Fibroblast of mammary gland (primary cell): ENCODE results near the gene TFIP11.

Source experiments
- DNase-seq: peaks from one replicate; pipeline ENCODE4 v3.0.0-alpha.2; 2010; ENCODE audit warnings: low read depth
- H3K4me3 ChIP-seq: 2 replicates; pipeline ENCODE4 v1.5.1; 2011; ENCODE audit warnings: low read depth, mild to moderate bottlenecking, low read length, moderate library complexity; ENCODE audit not compliant: control insufficient read depth
- TF ChIP-seq, protein P1 (sequence below): conservative IDR thresholded peaks from 2 replicates; pipeline ENCODE4 v1.5.1; 2011; ENCODE audit warnings: low read depth, low read length, inconsistent platforms; ENCODE audit not compliant: control insufficient read depth, insufficient read depth

TFIP11 gene

DNA sequence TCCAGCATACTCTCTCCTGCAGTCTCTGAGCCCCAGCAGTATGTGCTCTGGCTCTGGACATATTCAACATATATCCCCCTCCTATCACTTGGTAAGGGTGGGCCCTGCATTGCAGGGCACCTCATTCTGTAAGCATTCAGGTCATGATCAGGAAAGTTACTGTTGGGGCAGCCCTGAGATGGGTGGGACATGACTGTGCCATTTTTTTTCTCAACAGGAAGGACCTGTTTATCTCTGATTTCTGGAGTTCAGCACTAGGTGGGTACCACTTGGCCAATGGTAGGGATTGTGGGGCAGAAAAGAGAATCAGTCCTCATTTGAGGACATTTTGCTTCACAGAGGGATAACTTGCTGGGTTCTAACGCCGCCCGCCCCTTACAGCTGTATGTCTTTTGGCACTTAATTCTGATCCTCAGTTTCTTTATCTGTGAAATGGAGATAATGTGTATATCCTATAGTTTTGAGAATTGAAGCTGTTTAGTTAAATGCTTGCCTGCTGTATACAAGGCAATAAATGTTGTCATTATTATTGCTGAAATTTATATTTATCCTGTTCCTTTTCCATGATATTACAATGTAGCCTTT, 26.4 kb downstream of the TFIP11 start:
- no peak for DNase-seq
- no peak overlapping the region for H3K4me3 ChIP-seq
- TF ChIP-seq, protein P1, sequence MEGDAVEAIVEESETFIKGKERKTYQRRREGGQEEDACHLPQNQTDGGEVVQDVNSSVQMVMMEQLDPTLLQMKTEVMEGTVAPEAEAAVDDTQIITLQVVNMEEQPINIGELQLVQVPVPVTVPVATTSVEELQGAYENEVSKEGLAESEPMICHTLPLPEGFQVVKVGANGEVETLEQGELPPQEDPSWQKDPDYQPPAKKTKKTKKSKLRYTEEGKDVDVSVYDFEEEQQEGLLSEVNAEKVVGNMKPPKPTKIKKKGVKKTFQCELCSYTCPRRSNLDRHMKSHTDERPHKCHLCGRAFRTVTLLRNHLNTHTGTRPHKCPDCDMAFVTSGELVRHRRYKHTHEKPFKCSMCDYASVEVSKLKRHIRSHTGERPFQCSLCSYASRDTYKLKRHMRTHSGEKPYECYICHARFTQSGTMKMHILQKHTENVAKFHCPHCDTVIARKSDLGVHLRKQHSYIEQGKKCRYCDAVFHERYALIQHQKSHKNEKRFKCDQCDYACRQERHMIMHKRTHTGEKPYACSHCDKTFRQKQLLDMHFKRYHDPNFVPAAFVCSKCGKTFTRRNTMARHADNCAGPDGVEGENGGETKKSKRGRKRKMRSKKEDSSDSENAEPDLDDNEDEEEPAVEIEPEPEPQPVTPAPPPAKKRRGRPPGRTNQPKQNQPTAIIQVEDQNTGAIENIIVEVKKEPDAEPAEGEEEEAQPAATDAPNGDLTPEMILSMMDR, result no peak

DNA sequence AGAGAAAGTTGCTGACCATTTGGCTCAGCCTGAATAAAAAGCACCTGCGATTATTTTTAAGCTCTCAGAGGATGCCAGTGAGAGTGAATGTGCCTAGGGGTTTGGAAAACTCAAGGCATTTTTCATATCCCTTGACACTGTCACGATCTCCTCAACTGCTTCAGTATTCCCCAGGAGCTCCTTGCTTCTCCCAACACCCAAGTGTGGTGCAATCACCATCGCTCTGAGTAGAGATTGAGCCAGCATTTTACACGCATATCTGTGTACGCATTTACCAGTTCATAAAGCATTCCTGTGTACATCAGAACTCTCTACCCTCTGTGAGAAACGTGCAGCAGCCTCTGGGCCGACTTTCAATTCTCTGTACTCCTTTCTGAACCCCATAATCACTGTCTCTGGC, 27.3 kb downstream of the TFIP11 start:
- TF ChIP-seq, protein P1, result no peak
- peak overlapping the region; percentile 10 for H3K4me3 ChIP-seq
- DNase-seq, result peak; percentile 45

DNA sequence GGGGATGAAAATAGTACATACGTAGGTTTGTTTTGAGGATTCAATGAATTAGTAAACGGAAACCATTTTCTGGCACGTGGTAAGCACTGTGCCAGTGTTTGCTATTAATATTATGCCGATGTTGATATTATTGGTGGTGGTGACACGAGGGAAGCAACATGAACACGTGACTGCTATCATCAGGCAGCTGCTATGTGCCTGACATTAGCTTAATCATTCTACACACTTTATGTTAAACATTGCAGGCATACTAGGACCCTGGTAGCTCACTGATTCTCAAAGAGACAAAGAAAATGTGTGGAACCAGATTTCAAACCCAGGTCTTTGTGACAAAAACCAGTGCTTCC, 27.9 kb downstream of the TFIP11 start:
- peak; percentile 41 for DNase-seq
- peak overlapping the region; percentile 92 for H3K4me3 ChIP-seq
- TF ChIP-seq, protein P1, result no peak

DNA sequence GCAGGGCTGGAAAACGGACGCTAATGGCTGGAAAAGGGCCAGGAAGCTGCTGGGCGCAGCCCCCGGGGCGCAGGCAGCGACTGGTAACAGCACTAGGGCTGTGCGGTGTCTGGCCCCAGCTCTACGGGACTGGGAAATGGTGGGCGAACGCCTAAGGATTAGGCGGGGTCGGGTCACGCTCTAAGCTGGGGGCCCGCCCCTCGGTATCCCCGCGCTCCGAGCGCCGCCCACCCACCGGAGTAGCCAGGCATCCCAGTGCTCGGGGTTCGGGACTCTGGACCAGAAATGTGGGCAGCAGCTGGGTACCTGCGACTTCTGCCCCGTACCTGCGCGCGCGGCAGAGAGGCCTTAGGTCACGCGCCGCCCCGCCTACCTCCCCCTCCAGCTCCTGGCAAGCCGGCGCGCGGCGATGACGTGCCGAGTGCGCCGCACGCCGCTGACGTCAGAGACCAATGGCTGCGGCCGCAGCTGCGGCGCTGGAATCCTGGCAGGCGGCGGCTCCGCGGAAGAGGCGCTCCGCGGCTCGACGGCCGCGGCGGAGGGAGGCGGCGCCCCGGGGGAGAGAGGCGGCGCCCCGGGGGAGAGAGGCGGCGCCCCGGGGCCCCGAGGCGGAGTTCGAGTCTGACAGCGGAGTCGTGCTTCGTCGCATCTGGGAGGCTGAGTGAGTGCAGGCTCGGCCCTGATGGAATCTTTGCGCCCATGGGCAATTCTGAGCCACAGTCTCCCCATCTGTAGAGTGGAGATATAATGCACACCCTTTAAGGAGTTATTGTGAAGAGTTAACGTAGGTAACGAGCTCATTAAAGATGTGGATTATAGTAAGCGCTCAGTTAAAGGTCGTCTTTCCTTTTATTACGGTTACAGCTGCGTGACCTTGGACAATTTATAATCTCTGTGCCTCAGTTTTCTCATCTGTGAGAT, 28.6 kb downstream of the TFIP11 start, which contains the start of the genes HPS4 and SRRD:
Gene HPS4, minus strand, starts transcription at position 345 of the 921 bp plus-strand sequence. CDS start 2,021 bp downstream, outside the sequence.
Gene SRRD, plus strand, starts transcription at position 439 of the 921 bp plus-strand sequence. Its CDS starts 14 bp downstream, at position 453.
- DNase-seq, result peak; percentile 83
- peak within 1 kb of the TSS; percentile 92 for H3K4me3 ChIP-seq
- TF ChIP-seq, protein P1, result no peak

DNA sequence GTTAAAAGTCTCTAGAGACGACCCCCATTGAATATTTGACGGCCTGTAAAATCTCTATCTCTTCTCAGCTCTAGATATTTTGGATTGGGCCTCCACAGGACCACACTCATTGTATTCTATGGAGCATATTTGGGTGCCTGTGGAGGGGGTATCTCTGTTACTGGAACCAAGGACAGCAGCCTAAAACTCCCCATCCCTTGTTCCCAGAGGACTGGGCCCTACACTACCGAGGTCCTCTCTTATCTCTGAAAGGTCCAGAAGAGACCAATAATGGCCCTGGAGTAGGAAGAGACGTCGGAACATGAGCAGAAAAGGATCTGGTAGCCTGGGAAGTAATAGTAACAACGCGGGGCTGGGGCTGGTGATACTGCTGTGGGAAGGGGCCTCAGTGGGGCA, 29.2 kb downstream of the TFIP11 start:
- peak overlapping the region; percentile 89 for H3K4me3 ChIP-seq
- DNase-seq, result no peak
- TF ChIP-seq, protein P1, result no peak

DNA sequence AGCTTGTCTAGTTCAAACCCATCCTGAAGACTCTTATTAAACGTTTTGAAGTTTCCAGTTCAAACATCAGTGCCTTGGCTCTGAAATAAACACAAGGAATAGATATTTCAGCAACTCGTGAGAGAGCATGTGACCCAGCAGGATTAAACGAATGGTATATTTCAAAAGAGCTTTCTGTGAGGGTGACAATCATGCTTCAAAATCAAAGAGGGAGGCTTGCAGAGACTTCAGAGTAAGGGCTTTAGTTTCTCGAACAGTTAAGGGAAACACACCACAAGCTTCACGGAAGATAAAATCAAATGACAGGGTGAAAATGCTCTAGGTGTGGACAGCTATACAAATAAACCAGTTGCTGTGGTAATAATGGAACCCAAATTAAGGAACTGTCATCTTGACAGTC, 30.1 kb downstream of the TFIP11 start:
- TF ChIP-seq, protein P1, result no peak
- no peak overlapping the region for H3K4me3 ChIP-seq

More for the DNA sequence above, 30.1 kb downstream of the TFIP11 start:
- DNase-seq, result no peak
